Left renal cortex interstitium (tissue), 4 donors: ENCODE results near the gene RPP40. TPM values are rescaled to one million over a fixed set of nuclear protein-coding genes. Genes with fewer than 3 reads are reported as not detected.
"Not testable (repeated sequence)": the region's sequence is repeated elsewhere in the genome, so short reads cannot be mapped to it uniquely, and the experiment has no call there.

Experiments
- DNase-seq, 4 donors: peaks; one replicate each; pipeline ENCODE4 v3.0.0-alpha.2; 2013; ENCODE audit warnings: low read depth in 4 of 4, low spot score in 2 of 4, missing footprints in 1 of 4
- polyA plus RNA-seq, 4 donors: library from polyadenylated mRNA; unstranded; fragments of 120-200 nt; gene quantifications; one replicate each; pipeline ENCODE4 v1.2.1, GENCODE V29; 2013; ENCODE audit not compliant: insufficient read length in 4 of 4

The RPP40 gene, protein sequence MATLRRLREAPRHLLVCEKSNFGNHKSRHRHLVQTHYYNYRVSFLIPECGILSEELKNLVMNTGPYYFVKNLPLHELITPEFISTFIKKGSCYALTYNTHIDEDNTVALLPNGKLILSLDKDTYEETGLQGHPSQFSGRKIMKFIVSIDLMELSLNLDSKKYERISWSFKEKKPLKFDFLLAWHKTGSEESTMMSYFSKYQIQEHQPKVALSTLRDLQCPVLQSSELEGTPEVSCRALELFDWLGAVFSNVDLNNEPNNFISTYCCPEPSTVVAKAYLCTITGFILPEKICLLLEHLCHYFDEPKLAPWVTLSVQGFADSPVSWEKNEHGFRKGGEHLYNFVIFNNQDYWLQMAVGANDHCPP
- polyA plus RNA-seq, result 10 to 100 TPM; 11.7 to 12.8 (median 12.1) TPM

- DNase-seq, result peak; percentile 92 to 95 (median 94)
Observed at GRCh38 chr6:5003604-5004372, at the start of gene RPP40. RPP40 (minus strand) TSS chr6:5004037; CDS start chr6:5004002, 35 bp downstream.

DNA sequence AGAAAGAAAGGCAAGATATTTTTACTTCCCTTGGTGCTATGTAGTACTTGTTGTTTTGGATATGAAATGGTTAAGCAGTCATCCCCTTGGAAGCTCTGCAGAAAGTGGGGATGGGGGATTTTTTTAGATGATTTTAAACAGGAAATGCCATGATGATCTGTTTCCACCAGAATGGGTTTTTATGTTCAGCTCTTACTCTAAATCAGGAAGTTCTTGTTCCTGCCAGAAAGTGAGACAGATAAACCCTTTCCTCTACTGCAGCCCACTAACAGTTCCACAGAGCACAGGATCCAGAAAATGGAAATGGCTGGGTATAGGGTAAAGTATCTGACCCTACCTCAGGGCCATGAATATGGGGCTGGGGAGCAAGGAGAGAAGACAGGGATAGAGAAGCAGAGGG lies 49.2 kb upstream of the RPP40 start:
- DNase-seq, result no peak

DNA sequence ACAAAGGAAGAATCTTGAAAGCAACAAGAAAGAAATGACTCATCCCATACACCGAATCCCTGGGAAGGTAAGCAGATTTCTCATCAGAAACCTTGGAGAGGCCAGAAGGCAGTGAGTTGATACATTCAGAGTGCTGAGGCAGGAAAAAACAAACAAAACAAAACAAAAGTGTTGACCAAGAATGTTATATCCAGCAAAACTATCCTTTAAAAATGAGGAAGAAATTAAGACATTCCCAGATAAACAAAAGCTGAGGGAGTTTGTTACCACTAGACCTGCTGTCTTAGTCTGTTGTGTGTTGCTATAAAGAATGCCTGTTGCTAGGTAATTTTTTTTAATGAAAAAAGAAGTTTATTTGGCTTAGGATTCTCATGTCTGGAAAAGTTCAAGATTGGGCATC lies 47.6 kb upstream of the RPP40 start:
- no peak for DNase-seq

- DNase-seq, result no peak
Observed at GRCh38 chr6:5050009-5050408, 46.2 kb upstream of the RPP40 start.

GRCh38 chr6:5046430-5046829 lies 42.6 kb upstream of the RPP40 start:
- DNase-seq, result no peak

DNA sequence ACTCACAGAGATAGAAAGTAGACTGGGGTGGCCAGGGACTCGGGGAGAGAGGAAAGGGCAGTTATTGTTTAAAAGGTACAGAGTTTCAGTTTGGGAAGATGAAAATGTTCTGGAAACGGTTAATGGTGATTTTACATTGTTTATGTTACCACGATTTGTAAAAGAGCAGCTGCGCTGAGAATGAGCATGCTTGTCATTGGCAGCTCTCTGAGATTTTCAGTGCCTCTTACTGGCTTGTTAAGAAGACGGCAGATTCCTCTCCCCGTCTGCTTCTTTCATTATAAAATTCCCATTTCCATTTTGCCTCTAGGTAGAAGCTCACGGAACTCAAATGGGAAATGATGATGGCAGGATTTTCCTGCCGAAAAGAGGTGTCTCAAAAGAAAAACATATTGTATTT lies 41.6 kb upstream of the RPP40 start:
- no peak for DNase-seq

DNA sequence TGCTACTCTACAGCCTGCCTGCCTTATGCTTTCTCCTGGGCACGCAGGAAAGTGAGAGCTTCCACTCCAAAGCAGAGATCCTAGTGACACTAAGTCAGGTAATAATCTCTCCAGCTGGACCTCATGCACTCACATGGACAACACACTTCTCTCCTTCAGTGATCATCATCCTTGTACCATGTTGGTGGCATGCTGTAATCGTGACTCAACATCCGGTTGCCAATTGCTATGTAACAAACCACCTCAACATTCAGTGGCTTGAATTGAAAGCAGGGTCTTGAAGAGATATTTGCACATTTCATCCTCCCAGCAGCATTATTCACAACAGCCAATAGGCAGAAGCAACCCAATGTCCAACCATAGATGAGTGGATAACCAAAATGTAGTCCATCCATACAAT lies 41.0 kb upstream of the RPP40 start:
- no peak for DNase-seq

DNA sequence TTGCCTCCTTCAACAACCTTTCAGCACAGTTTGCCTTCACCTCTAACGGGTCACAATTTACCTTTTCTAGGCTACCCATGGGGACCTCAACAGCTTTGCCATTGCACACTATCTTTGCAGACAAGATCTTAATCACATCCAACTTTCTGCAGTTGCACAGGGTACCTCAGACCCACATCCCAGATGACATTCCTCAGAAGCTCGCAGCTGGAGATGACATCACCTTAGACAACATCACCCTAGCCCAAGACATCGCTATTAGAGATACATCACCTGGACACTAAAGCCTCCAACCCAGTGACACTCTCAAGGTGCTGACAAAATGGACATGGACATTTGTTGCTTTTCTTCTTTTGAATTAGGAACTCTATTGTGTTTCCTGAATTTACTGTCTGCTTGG lies 38.6 kb upstream of the RPP40 start:
- DNase-seq, result no peak

GRCh38 chr6:5041955-5042354 lies 38.1 kb upstream of the RPP40 start:
- no peak for DNase-seq

- DNase-seq, result no peak
Observed at GRCh38 chr6:5036269-5036668, 32.4 kb upstream of the RPP40 start.

- DNase-seq, result no peak
Observed at GRCh38 chr6:5034736-5035135, 30.9 kb upstream of the RPP40 start.

DNA sequence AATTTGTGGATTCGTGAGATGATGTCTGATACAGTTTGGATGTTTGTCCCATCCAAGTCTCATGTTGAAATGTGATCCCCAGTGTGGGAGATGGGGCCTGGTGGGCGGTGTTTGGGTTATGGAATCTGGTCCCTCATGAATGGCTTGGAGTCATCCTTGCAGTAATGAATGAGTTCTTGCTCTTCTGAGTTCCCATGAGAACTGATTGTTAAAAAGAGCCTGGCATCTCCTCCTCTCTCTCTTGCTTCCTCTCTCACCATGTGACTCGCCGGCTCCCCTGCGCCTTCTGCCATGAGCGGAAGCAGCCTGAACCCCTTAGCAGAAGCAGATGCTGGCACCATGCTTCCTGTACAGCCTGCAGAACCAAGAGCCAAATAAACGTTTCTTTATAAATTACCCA lies 30.5 kb upstream of the RPP40 start:
- DNase-seq, result no peak

- DNase-seq, result not testable (repeated sequence)
Observed at GRCh38 chr6:5033214-5033904, 29.5 kb upstream of the RPP40 start.

DNA sequence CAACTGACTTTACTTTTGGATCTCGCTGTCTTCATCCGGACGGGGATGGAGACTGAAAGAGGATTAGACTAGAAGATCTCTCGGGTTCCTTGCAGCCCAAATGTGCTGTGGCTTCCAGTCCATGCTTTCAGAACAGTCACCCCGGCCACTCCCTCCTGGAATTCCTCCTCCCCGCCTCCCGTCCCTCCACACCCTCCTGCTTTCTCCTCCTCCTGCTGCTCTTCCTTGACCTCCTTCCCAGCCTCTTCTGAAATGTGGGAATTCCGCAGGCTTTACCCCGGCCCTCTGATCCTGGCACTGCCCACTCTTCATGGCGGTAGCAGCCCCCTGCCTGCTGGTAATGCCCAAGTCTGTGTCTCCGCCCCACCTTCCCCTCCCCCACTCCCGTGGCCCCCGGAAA lies 28.9 kb upstream of the RPP40 start:
- not testable (repeated sequence) for DNase-seq

DNA sequence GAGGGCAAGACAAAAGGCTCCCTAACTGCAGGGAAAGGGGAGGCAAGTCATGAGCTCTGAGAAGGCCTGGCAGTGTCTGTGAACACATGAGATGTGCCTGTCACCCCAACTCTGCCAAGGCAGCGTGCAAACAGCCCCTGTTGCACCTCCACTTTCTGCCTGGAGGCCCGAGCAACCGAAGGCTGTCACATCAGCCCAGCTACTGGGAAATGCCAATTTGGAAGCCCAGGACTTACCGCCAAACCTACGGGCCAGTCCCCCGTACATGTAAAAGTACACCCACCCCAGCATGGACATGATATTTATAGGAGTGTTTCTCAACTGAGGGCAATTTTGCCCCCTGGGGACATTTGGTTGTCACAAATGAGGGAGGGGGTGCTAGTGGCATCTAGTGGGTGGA lies 27.3 kb upstream of the RPP40 start:
- DNase-seq, result no peak

- peak; percentile 48 to 83 (median 61) for DNase-seq
Observed at GRCh38 chr6:5030596-5031136, 26.8 kb upstream of the RPP40 start.

GRCh38 chr6:5029609-5030008 lies 25.8 kb upstream of the RPP40 start:
- DNase-seq, result no peak

- DNase-seq, result no peak
Observed at GRCh38 chr6:5028921-5029320, 25.1 kb upstream of the RPP40 start.

DNA sequence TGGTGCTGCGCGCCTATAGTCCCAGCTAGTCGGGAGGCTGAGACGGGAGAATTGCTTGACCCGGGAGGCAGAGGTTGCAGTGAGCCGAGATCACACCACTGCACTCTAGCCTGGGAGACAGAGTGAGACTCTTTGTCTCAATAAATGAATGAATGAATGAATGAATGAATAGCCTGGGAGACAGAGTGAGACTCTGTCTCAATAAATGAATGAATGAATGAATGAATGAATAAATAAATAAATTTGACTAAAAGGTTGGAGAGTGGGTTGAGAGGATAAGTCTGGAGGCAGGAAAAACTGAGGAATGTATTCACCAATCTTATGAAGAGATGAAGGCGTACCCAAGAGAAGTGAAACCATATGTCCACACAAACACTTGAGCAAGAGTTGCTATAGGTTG lies 24.5 kb upstream of the RPP40 start:
- no peak for DNase-seq

- peak; percentile 65 to 78 (median 76) for DNase-seq
Observed at GRCh38 chr6:5025911-5026819, 22.3 kb upstream of the RPP40 start.
